HepG2 (cell line): ENCODE measurements around the gene C16orf78.

Experiments
- EEA1 ChIP-seq: sonication (generic); formaldehyde crosslinking; IDR thresholded peaks from 2 replicates; pipeline ENCODE4 v1.5.1; 2020; ENCODE audit warnings: mild to moderate bottlenecking, missing genetic modification reagents, borderline replicate concordance
- ETV6 ChIP-seq: sonication (generic); formaldehyde crosslinking; conservative IDR thresholded peaks from 2 replicates; pipeline ENCODE4 v1.4.0; 2020; ENCODE audit warnings: missing genetic modification reagents
- SMAD3 ChIP-seq: sonication (generic); formaldehyde crosslinking; IDR thresholded peaks from 2 replicates; pipeline ENCODE4 v1.4.0; 2020; ENCODE audit warnings: missing genetic modification reagents
- U2AF2 ChIP-seq: fragments of 200-400 bp; formaldehyde crosslinking; IDR thresholded peaks from 2 replicates; pipeline ENCODE4 v1.6.1; 2017; ENCODE audit warnings: low read depth, mild to moderate bottlenecking, low read length
- ZNF878 ChIP-seq: sonication (generic); formaldehyde crosslinking; IDR thresholded peaks from 2 replicates; pipeline ENCODE4 v1.8.1; 2023; ENCODE audit warnings: mild to moderate bottlenecking, missing genetic modification reagents, moderate library complexity
- ZNF879 ChIP-seq: sonication (generic); formaldehyde crosslinking; IDR thresholded peaks from 2 replicates; pipeline ENCODE4 v1.8.1; 2023; ENCODE audit warnings: missing genetic modification reagents
- TF ChIP-seq, protein P1 (sequence below): sonication (generic); formaldehyde crosslinking; IDR thresholded peaks from 2 replicates; pipeline ENCODE4 v1.5.0; 2020; ENCODE audit warnings: mild to moderate bottlenecking, missing genetic modification reagents, moderate library complexity
- TF ChIP-seq, protein P2 (sequence below): sonication (generic); formaldehyde crosslinking; IDR thresholded peaks from 2 replicates; pipeline ENCODE4 v1.4.0; 2020; ENCODE audit warnings: missing genetic modification reagents

DNA sequence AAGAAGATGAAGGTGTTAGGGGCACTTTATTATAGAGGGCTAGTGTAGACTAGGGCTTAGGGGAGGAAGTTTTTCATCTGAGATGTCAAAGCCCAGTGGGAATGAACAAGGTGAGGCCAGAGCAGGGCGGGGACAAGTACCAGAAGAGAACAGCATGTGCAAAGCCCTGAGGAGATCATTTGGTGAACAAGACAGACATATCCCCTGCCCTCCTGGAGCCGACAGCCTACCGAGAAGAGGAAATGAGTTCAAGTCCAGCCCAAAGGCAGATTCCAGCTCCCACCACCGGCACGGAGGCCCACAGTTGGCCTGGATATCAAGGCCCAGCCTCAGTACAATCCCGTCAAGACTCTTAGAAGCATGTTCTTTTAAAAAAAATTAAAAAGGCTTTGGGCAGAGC, 61.1 kb downstream of the C16orf78 start:
- TF ChIP-seq, protein P1, sequence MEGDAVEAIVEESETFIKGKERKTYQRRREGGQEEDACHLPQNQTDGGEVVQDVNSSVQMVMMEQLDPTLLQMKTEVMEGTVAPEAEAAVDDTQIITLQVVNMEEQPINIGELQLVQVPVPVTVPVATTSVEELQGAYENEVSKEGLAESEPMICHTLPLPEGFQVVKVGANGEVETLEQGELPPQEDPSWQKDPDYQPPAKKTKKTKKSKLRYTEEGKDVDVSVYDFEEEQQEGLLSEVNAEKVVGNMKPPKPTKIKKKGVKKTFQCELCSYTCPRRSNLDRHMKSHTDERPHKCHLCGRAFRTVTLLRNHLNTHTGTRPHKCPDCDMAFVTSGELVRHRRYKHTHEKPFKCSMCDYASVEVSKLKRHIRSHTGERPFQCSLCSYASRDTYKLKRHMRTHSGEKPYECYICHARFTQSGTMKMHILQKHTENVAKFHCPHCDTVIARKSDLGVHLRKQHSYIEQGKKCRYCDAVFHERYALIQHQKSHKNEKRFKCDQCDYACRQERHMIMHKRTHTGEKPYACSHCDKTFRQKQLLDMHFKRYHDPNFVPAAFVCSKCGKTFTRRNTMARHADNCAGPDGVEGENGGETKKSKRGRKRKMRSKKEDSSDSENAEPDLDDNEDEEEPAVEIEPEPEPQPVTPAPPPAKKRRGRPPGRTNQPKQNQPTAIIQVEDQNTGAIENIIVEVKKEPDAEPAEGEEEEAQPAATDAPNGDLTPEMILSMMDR (CRISPR knock-in tag) = no peak
- no peak for TF ChIP-seq SMAD3 (CRISPR knock-in tag)
- no peak for TF ChIP-seq ETV6 (CRISPR knock-in tag)
- TF ChIP-seq, protein P2, sequence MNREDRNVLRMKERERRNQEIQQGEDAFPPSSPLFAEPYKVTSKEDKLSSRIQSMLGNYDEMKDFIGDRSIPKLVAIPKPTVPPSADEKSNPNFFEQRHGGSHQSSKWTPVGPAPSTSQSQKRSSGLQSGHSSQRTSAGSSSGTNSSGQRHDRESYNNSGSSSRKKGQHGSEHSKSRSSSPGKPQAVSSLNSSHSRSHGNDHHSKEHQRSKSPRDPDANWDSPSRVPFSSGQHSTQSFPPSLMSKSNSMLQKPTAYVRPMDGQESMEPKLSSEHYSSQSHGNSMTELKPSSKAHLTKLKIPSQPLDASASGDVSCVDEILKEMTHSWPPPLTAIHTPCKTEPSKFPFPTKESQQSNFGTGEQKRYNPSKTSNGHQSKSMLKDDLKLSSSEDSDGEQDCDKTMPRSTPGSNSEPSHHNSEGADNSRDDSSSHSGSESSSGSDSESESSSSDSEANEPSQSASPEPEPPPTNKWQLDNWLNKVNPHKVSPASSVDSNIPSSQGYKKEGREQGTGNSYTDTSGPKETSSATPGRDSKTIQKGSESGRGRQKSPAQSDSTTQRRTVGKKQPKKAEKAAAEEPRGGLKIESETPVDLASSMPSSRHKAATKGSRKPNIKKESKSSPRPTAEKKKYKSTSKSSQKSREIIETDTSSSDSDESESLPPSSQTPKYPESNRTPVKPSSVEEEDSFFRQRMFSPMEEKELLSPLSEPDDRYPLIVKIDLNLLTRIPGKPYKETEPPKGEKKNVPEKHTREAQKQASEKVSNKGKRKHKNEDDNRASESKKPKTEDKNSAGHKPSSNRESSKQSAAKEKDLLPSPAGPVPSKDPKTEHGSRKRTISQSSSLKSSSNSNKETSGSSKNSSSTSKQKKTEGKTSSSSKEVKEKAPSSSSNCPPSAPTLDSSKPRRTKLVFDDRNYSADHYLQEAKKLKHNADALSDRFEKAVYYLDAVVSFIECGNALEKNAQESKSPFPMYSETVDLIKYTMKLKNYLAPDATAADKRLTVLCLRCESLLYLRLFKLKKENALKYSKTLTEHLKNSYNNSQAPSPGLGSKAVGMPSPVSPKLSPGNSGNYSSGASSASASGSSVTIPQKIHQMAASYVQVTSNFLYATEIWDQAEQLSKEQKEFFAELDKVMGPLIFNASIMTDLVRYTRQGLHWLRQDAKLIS (CRISPR knock-in tag) = no peak
- TF ChIP-seq EEA1 = no peak
- no peak for TF ChIP-seq ZNF879 (CRISPR knock-in tag)
- TF ChIP-seq U2AF2 = no peak
- TF ChIP-seq ZNF878 (CRISPR knock-in tag) = no peak
